ENCODE results near the gene CYB561D1.
"Not testable (repeated sequence)": the region's sequence is repeated elsewhere in the genome, so short reads cannot be mapped to it uniquely, and the experiment has no call there.

CYB561D1 gene

DNA sequence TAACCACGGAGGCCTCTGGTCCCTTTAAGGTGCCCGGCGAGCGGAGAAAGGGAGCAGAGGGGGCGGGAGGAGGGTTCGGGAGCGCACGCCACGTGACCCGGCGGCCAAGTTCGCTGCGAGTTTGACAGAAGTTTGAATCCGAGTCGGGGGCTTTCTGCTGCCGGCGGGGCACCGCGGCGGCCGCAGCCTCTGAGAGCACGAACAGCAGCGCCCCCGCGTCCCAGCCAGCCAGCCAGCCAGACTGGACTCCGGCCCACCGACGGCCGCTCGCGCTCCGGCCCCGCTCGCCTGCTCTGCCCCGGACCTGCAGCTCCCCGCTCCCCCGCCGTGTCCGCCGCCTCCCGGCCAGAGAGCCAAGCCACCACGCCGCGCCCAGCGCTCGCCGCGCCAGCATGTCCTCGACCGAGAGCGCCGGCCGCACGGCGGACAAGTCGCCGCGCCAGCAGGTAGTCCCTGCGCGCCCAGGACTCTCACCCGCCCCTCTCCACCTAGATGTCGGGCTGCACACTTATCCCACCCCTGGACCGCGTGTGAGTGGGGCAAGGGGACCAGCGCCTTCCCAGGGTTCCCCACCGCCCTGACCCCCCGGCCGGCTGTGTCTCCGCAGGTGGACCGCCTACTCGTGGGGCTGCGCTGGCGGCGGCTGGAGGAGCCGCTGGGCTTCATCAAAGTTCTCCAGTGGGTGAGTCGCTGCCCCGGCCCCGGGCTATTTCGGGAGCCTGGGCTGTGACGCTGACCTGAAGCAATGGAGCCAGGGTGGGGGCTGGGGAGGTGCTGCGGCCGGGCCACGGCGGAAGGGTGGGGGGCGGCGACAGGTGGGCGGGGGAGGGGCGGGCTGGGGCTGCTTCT is 27.2 kb upstream of the CYB561D1 start, which contains the start of gene SYPL2:
TSS of gene SYPL2 (plus strand) at position 95 of the 849 bp plus-strand sequence. CDS start at position 393, 298 bp downstream.
- TF ChIP-seq, protein P1, sequence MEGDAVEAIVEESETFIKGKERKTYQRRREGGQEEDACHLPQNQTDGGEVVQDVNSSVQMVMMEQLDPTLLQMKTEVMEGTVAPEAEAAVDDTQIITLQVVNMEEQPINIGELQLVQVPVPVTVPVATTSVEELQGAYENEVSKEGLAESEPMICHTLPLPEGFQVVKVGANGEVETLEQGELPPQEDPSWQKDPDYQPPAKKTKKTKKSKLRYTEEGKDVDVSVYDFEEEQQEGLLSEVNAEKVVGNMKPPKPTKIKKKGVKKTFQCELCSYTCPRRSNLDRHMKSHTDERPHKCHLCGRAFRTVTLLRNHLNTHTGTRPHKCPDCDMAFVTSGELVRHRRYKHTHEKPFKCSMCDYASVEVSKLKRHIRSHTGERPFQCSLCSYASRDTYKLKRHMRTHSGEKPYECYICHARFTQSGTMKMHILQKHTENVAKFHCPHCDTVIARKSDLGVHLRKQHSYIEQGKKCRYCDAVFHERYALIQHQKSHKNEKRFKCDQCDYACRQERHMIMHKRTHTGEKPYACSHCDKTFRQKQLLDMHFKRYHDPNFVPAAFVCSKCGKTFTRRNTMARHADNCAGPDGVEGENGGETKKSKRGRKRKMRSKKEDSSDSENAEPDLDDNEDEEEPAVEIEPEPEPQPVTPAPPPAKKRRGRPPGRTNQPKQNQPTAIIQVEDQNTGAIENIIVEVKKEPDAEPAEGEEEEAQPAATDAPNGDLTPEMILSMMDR (IDR thresholded peaks at IDR 0.05; ENCODE audit: low read depth, low read length), result no peak; the same call in 1 of the 2 replicates
- DNase-seq (ENCODE audit: extremely low read depth, low read depth), result no peak

DNA sequence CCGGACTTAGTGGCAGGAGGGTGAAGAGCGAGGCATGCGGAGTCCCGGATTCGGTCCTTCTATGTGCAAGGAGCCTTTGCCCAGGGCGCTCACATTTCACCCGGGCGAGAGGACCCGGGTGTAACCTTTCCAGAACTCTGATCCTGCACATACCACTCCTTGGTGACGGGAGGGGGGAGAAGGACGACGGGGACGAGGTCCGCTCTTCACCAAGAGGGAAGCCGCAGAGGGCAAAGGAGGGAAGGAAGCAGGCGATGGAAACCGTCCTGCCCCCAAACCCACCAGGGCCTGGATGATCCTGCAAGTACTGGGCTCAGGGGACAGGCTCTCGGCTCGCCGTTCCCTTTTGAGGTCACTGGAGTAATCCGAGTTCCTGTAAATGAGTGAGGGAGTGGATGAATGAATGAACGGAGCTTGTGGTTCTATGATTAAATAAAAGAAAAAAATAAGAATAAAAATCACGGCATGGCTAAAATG is 26.6 kb upstream of the CYB561D1 start:
- DNase-seq (ENCODE audit: extremely low read depth, low read depth), result no peak
- TF ChIP-seq, protein P1 (IDR thresholded peaks at IDR 0.05; ENCODE audit: low read depth, low read length), result no peak

DNA sequence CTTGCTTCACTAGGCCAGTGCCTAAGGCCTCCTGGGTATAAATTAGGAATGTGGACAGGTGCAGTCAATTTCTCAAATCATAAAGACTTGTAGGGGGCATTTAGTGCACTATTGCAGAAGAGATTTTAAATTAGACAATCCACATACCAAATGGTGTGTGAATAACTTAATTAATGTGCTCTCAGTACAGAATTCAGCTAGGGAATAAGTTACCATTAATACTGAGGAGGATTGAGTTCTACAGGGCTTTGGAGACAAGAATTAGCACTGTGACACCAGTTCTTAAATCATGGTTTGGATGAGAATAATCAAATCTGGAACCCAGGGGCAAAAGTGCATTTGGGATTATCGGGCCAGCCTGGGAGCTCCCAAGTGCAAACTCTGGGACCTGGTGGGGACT is 25.8 kb upstream of the CYB561D1 start:
- TF ChIP-seq, protein P1 (IDR thresholded peaks at IDR 0.05; ENCODE audit: low read depth, low read length), result no peak
- DNase-seq (ENCODE audit: extremely low read depth, low read depth), result no peak

DNA sequence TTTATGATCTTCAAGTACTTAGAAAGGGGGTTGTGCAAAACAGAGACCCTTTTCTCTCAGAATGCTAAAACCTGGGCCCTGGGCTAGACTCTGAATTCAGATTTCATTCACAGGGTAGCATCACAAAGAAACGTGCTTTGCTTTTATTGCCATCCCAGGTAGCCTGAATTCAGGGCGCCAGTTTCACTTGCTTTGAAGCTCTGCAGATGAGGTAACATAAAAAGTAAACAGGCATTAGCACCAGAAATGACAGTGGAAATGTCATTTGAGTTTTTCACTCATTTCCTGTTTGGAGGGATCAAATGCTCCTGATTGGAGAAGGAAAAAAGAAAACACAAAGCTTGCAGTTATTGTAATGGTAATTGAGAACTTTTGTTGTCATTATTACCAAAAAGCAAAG is 25.0 kb upstream of the CYB561D1 start:
- DNase-seq (ENCODE audit: extremely low read depth, low read depth), result no peak
- TF ChIP-seq, protein P1 (IDR thresholded peaks at IDR 0.05; ENCODE audit: low read depth, low read length), result no peak

DNA sequence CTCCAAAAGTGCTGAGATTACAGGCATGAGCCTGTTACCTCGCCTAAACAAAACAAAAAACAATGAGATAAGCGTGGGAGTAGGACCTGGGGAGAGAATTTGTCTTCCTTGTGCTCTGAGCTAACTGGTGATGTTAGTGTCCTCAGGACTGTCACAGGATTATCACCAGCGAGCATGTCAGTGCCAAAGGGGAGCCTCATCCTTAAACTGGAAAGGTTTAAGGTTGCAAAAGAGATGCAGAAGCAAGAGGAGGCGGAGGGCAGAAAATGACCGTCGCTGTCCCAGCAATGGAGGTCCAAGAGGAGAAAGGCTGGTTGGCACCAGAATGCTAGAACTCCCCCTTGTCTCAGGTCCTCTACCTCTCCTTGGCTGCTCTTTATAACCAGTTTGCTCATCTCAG is 23.6 kb upstream of the CYB561D1 start:
- DNase-seq (ENCODE audit: extremely low read depth, low read depth), result no peak
- TF ChIP-seq, protein P1 (IDR thresholded peaks at IDR 0.05; ENCODE audit: low read depth, low read length), result no peak

DNA sequence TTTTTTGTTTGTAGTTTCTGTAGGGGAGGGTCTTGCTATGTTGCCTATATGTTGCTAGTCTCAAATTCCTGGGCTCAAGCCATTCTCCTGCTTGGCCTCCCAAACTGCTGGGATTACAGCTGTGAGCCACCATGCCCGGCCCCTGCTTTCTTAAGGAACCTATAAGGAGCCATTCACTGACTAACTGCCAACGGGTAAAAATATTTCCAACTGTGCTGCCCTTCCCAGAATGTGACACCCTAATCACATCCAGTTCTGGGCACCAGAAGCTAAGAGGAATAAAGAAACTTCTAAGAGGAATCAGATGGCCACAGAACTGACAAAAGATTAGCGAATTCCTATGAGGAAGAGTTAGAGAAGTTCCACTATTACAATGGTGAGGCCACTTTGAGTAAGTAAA is 21.1 kb upstream of the CYB561D1 start:
- TF ChIP-seq, protein P1 (IDR thresholded peaks at IDR 0.05; ENCODE audit: low read depth, low read length), result no peak

DNA sequence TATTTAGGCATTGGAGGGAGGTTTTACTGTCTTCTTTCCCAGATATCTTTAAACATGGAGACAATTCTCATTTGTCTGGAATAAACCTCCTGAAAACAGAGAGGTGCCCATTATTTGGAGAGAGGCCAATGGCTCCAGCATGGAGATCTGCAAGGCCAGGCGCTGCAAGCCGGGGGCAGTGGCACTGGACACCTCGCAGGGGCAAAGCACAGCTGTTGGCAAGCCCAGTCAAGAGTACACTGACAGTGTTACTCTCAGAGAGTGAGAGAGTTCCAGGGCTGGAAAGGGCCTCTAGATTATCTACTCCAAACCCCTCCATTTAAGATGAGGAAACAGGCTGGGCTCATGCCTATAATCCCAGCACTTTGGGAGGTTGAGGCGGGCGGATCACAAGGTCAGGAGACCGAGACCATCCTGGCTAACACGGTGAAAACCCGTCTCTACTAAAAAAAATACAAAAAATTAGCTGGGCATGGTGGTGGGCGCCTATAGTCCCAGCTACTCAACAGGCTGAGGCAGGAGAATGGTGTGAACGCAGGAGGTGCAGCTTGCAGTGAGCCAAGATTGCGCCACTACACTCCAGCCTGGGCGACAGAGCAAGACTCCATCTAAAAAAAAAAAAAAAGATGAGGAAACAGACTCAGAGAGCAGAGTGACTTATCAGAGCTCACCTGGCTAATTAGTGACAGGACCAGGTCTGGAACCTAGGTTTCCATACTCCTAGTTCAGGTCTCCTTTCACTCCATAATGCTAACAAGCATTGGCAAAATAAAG is 20.4 kb upstream of the CYB561D1 start:
- DNase-seq (ENCODE audit: extremely low read depth, low read depth), result not testable (repeated sequence)

More for the DNA sequence above, 21.1 kb upstream of the CYB561D1 start:
- DNase-seq (ENCODE audit: extremely low read depth, low read depth), result no peak

Data from AG09319 (cell line).